MM.1S (cell line): ENCODE measurements around the gene ELMOD2.
A peak's percentile ranks its signal among the peaks of the same experiment; 100 is the strongest.

Experiments used
- DNase-seq: peaks from one replicate; pipeline ENCODE4 v3.0.0-alpha.2; 2015
- H2AFZ ChIP-seq: fragments of 300-600 bp; sonication (generic); 2 replicates; pipeline ENCODE4 v1.6.0; 2016; ENCODE audit warnings: antibody characterized with exemption, low read length
- H3F3A ChIP-seq: fragments of 300-600 bp; sonication (generic); 2 replicates; pipeline ENCODE4 v1.6.1; 2016; ENCODE audit warnings: mild to moderate bottlenecking, antibody characterized with exemption, low read length, moderate library complexity, mixed read lengths; ENCODE audit not compliant: insufficient read depth
- H3K27ac ChIP-seq: fragments of 300-600 bp; sonication (generic); 2 replicates; pipeline ENCODE4 v1.5.1; 2016; ENCODE audit warnings: mild to moderate bottlenecking, low read length
- H3K27me3 ChIP-seq: fragments of 300-600 bp; sonication (generic); replicated peaks from 2 replicates; pipeline ENCODE4 v1.6.0; 2016; ENCODE audit warnings: low read length; ENCODE audit not compliant: insufficient read depth
- H3K36me3 ChIP-seq: fragments of 300-600 bp; sonication (generic); replicated peaks from 2 replicates; pipeline ENCODE4 v1.6.1; 2016; ENCODE audit warnings: mild to moderate bottlenecking, low read length, mixed read lengths; ENCODE audit not compliant: insufficient read depth
- H3K4me1 ChIP-seq: fragments of 300-600 bp; sonication (generic); 2 replicates; pipeline ENCODE4 v1.6.1; 2016; ENCODE audit warnings: low read length, mixed read lengths
- H3K4me2 ChIP-seq: fragments of 300-600 bp; sonication (generic); 2 replicates; pipeline ENCODE4 v1.6.0; 2016; ENCODE audit warnings: low read depth, low read length
- H3K4me3 ChIP-seq: fragments of 300-600 bp; sonication (generic); 2 replicates; pipeline ENCODE4 v1.5.1; 2016; ENCODE audit warnings: low read length, mixed read lengths
- H3K79me2 ChIP-seq: fragments of 300-600 bp; sonication (generic); 2 replicates; pipeline ENCODE4 v1.6.1; 2016; ENCODE audit warnings: mixed run types, low read length, mixed read lengths
- H3K9ac ChIP-seq: fragments of 300-600 bp; sonication (generic); 2 replicates; pipeline ENCODE4 v1.6.1; 2016; ENCODE audit warnings: low read length, mixed read lengths
- H3K9me2 ChIP-seq: fragments of 300-600 bp; sonication (generic); replicated peaks from 2 replicates; pipeline ENCODE4 v1.6.1; 2016; ENCODE audit warnings: mild to moderate bottlenecking, low read length, mixed read lengths; ENCODE audit not compliant: insufficient read depth
- H3K9me3 ChIP-seq: fragments of 300-600 bp; sonication (generic); replicated peaks from 2 replicates; pipeline ENCODE4 v1.6.1; 2016; ENCODE audit warnings: mild to moderate bottlenecking, low read length, mixed read lengths; ENCODE audit not compliant: insufficient read depth
- H4K20me1 ChIP-seq: fragments of 300-600 bp; sonication (generic); 2 replicates; pipeline ENCODE4 v1.6.1; 2016; ENCODE audit warnings: mild to moderate bottlenecking, low read length, moderate library complexity, mixed read lengths; ENCODE audit not compliant: insufficient read depth
- CTCF ChIP-seq: fragments of 300-600 bp; sonication (generic); IDR thresholded peaks from 2 replicates; pipeline ENCODE4 v1.5.1; 2016; ENCODE audit warnings: antibody characterized with exemption, low read length, mixed read lengths
- EZH2 ChIP-seq: fragments of 300-600 bp; sonication (generic); optimal IDR thresholded peaks from 2 replicates; pipeline ENCODE3; 2017; ENCODE audit warnings: low read depth, mild to moderate bottlenecking, antibody characterized with exemption, low read length, mixed read lengths
- EZH2phosphoT487 ChIP-seq: fragments of 300-600 bp; sonication (generic); IDR thresholded peaks from 2 replicates; pipeline ENCODE4 v1.6.1; 2018; ENCODE audit warnings: antibody characterized with exemption, low read length

The ELMOD2 gene

DNA sequence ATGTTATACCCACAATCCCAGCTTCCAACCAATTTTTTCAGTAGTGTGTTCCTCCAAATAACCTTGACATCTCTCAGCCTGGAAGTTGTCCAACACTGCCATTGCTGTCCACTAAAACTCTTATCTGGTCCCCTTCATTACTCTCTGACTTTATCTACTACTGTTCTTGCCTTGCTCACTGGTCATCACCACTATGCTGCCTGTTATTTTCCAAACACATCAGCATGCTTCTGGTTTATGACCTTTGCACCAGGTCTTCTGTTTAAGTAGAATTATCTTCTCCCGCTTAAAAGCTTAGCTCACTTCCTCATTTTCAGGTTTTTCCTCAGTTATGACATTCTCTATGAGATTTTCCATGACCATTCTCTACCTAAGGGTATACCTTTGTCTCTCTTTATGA is 5.5 kb downstream of the ELMOD2 start:
- Histone ChIP-seq H3K79me2 (no peaks in the 10 kb centered on the region), H3K9me2 (no peaks in the 10 kb centered on the region), H3K4me2 (no peak overlapping the region)

GRCh38 chr4:140533951-140534480 is 10.0 kb downstream of the ELMOD2 start:
- TF ChIP-seq EZH2phosphoT487 (no peak), EZH2 (no peak), CTCF (no peak)
- no peaks in the 10 kb centered on the region for H3K79me2 ChIP-seq
- H4K20me1 ChIP-seq: no peaks in the 10 kb centered on the region
- no peaks in the 10 kb centered on the region for H3K36me3 ChIP-seq
- H3K4me2 ChIP-seq: no peak overlapping the region
- no peaks in the 10 kb centered on the region for H3K9me2 ChIP-seq
- no peak overlapping the region for H2AFZ ChIP-seq
- no peak overlapping the region for H3K27ac ChIP-seq
- H3K4me3 ChIP-seq: no peak overlapping the region
- H3K27me3 ChIP-seq: no peaks in the 10 kb centered on the region
- DNase-seq: no peak
- H3K9me3 ChIP-seq: no peaks in the 10 kb centered on the region
- no peak overlapping the region for H3K9ac ChIP-seq
- no peaks in the 10 kb centered on the region for H3F3A ChIP-seq
- H3K4me1 ChIP-seq: no peaks in the 10 kb centered on the region

More for the DNA sequence above, 5.5 kb downstream of the ELMOD2 start:
- no peak overlapping the region for H3K9ac ChIP-seq
- TF ChIP-seq EZH2phosphoT487 (no peak), CTCF (no peak), EZH2 (no peak)
- H3K9me3 ChIP-seq: no peaks in the 10 kb centered on the region
- H3K27ac ChIP-seq: no peak overlapping the region
- H3K4me3 ChIP-seq: no peak overlapping the region
- no peaks in the 10 kb centered on the region for H4K20me1 ChIP-seq
- H2AFZ ChIP-seq: no peak overlapping the region
- no peak for DNase-seq
- H3F3A ChIP-seq: no peaks in the 10 kb centered on the region
- no peaks in the 10 kb centered on the region for H3K36me3 ChIP-seq
- H3K4me1 ChIP-seq: no peaks in the 10 kb centered on the region
- no peaks in the 10 kb centered on the region for H3K27me3 ChIP-seq

GRCh38 chr4:140556372-140557085 is 32.6 kb downstream of the ELMOD2 start:
- Histone ChIP-seq H3F3A (peaks cover 4% of the 10 kb centered on the region), H3K9ac (no peak overlapping the region), H3K9me3 (no peaks in the 10 kb centered on the region), H3K36me3 (no peaks in the 10 kb centered on the region), H3K27ac (peak overlapping the region; percentile 19; the same call in 1 of the 2 replicates), H3K4me3 (peak overlapping the region; percentile 22; the same call in 1 of the 2 replicates), H3K9me2 (no peaks in the 10 kb centered on the region), H3K27me3 (no peaks in the 10 kb centered on the region), H2AFZ (no peak overlapping the region), H3K4me1 (peaks cover 19% of the 10 kb centered on the region), H3K4me2 (peak overlapping the region; percentile 46), H3K79me2 (no peaks in the 10 kb centered on the region), H4K20me1 (no peaks in the 10 kb centered on the region)
- TF ChIP-seq CTCF (no peak), EZH2 (no peak), EZH2phosphoT487 (no peak)
- peak; percentile 87 for DNase-seq
